ENCODE measurements around the gene OR52E8.

OR52E8 gene

DNA sequence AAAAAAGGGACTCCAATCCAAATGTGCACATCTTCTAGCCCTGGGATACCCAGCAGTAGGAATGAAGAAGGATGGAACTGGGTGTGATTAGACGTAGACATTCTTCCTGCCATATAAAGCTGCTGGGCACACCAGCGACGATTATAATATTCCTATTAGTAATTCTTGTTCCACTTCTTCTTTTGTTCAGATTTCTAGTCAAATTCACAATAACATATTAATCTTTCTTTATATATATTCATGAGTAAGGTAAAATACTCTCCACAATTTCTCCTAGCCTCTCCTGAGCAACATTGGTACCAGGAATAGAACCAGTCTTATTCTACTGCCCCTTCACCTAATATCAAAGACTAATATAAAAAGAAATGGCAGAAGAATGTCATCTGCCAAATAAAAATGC is at the start of gene OR52E8:
TSS of gene OR52E8 (minus strand) at position 101 of the 400 bp plus-strand sequence. CDS start at position 101, 0 bp downstream.
- Mint-ChIP-seq H3K27me3 (peaks cover 27% of the 10 kb centered on the region), H3K9me3 (peaks cover 4% of the 10 kb centered on the region), H3K36me3 (ENCODE audit: low read depth) (no peaks in the 10 kb centered on the region), H3K4me3 (no peak within 1 kb of the TSS), H3K27ac (no peak within 1 kb of the TSS), H3K4me1 (ENCODE audit: low read depth) (no peaks in the 10 kb centered on the region)

DNA sequence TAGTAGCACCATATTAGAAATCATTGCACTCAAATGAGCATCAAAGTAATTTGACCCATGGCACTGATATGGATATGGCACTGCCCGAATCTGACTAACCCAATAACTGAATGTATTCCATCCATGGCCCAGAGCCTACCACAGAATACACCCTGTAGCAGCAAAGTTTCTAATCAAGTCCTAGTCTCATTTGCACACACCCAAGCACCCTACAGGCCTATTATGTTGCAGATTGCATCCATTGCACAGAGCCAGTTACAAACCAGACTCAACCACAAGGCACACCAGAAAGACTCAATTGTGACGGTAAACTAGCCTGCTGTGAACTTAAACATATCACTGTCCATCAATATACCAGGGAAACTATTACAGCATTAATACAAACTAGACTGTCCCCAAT is 42.0 kb upstream of the OR52E8 start:
- no peaks in the 10 kb centered on the region for H3K36me3 Mint-ChIP-seq (ENCODE audit: low read depth)
- no peak overlapping the region for H3K27ac Mint-ChIP-seq
- peaks cover 8% of the 10 kb centered on the region for H3K27me3 Mint-ChIP-seq
- no peaks in the 10 kb centered on the region for H3K9me3 Mint-ChIP-seq
- H3K4me1 Mint-ChIP-seq (ENCODE audit: low read depth), result no peaks in the 10 kb centered on the region
- no peak overlapping the region for H3K4me3 Mint-ChIP-seq

DNA sequence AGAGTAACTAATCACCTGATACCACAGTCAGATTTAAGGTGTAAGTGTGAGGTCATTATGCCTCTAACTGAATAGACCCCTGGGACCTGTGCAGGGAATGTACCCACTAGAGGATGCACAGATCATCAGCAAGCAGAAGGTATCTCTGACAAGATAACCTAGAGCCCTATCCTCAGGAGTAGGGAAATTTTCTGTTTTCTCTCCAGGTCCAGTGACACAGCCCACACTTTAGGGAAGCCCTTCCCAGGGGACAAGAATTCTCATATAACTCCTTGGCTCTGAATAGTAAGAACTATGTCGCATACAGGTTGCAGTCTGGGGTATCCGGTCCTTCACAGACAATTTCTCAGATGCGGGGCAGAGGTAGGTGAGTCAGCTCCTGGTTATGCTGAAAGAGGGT is 35.4 kb upstream of the OR52E8 start, which contains the start of gene OR52E5:
TSS of gene OR52E5 (plus strand) at position 301 of the 400 bp plus-strand sequence. CDS start 7,569 bp downstream, outside the sequence.
- H3K36me3 Mint-ChIP-seq (ENCODE audit: low read depth), result no peaks in the 10 kb centered on the region
- no peak within 1 kb of the TSS for H3K27ac Mint-ChIP-seq
- peaks cover 9% of the 10 kb centered on the region for H3K27me3 Mint-ChIP-seq
- no peak within 1 kb of the TSS for H3K4me3 Mint-ChIP-seq
- no peaks in the 10 kb centered on the region for H3K4me1 Mint-ChIP-seq (ENCODE audit: low read depth)
- no peaks in the 10 kb centered on the region for H3K9me3 Mint-ChIP-seq

DNA sequence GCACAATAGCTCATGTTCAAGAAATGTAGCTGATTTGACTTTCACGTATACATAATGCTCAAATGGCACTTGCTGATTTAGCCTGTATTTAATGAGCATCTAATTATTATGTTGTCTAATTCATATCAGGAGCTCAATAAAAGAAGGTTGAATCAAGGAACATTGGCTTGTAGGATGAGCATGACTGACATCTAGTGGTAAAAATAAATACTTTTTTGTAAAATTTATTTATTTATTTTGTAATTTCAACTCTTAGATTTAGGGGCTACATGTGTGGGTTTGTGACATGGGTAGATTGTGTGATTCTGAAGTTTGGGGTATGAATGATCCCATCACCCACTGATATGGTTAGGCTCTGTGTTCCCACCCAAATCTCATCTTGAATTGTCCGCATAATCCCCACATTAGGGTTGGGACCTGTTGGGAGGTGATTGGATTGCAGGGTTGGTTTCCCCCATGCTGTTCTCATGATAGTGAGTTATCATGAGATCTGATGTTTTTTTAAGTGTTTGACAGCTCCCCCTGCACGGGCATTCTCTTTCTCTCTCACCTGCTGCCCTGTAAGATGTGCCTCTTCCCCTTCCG is 33.8 kb upstream of the OR52E8 start:
- no peak overlapping the region for H3K27ac Mint-ChIP-seq

DNA sequence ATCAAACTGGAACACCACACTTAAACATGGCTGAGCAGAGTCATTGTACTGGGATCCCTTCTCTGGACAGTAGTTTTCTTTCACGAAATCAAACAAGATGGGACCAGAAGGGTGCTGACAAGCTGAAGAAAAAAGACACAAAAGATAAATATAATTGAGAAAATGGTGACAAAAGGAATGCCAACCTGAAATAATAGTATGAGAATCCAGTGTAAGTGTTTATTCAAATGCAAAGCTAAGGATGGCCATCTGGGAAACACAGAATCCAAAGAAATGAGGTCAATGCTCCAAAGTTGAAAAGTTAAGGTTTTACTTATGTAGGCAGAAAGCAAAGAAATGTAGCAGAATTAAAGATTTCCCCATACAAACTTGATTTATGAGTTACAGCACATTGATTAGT is 30.2 kb upstream of the OR52E8 start:
- no peak overlapping the region for H3K4me3 Mint-ChIP-seq
- no peaks in the 10 kb centered on the region for H3K36me3 Mint-ChIP-seq (ENCODE audit: low read depth)
- H3K9me3 Mint-ChIP-seq, result no peaks in the 10 kb centered on the region
- H3K4me1 Mint-ChIP-seq (ENCODE audit: low read depth), result no peaks in the 10 kb centered on the region
- H3K27me3 Mint-ChIP-seq, result no peaks in the 10 kb centered on the region
- H3K27ac Mint-ChIP-seq, result no peak overlapping the region

More for the DNA sequence above, 33.8 kb upstream of the OR52E8 start:
- no peaks in the 10 kb centered on the region for H3K4me1 Mint-ChIP-seq (ENCODE audit: low read depth)
- no peak overlapping the region for H3K4me3 Mint-ChIP-seq
- H3K36me3 Mint-ChIP-seq (ENCODE audit: low read depth), result no peaks in the 10 kb centered on the region
- H3K27me3 Mint-ChIP-seq, result peaks cover 9% of the 10 kb centered on the region
- H3K9me3 Mint-ChIP-seq, result no peaks in the 10 kb centered on the region

DNA sequence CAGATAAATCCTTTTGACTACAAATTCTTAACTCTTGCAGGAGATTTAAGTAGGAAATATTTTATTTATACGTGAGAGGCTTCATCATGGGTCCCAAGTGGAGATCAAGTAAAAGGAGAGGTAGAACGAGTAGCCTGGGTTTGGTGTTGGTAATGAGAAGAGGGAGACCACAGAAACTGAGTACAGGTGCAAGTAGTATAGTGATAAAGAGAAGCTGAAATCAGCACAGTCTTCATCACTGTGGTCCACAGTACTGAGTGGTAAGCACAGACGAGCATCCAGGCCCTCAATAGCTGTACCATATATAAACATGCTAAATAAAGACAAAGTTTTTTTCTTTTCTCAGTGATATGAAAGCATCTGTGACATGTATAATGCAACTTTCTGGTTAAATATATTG is 29.7 kb upstream of the OR52E8 start:
- Mint-ChIP-seq H3K27ac (no peak overlapping the region), H3K9me3 (no peaks in the 10 kb centered on the region), H3K4me1 (ENCODE audit: low read depth) (no peaks in the 10 kb centered on the region), H3K4me3 (no peak overlapping the region), H3K36me3 (ENCODE audit: low read depth) (no peaks in the 10 kb centered on the region), H3K27me3 (no peaks in the 10 kb centered on the region)

DNA sequence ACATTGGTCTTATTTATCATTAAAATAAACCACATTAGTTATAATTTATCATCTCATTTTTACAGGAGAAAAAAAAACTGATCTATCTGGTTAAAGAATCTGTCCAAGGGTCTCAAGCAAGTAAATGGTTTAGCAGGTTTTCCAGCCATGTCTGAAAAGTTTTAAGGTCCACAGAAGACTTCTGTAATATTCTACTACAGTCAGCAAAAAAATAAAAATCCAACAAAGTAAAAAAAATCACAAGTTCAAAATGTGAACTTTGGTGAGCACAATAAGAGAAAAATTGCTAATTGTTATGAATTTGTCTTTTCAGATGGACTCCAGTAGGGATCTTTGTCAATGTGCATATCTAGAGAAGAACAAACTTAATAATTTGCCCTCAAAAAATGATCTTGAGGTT is 24.3 kb upstream of the OR52E8 start:
- peaks cover 5% of the 10 kb centered on the region for H3K27me3 Mint-ChIP-seq
- H3K4me3 Mint-ChIP-seq, result no peak overlapping the region
- H3K27ac Mint-ChIP-seq, result no peak overlapping the region
- H3K9me3 Mint-ChIP-seq, result no peaks in the 10 kb centered on the region
- H3K4me1 Mint-ChIP-seq (ENCODE audit: low read depth), result no peaks in the 10 kb centered on the region
- no peaks in the 10 kb centered on the region for H3K36me3 Mint-ChIP-seq (ENCODE audit: low read depth)

DNA sequence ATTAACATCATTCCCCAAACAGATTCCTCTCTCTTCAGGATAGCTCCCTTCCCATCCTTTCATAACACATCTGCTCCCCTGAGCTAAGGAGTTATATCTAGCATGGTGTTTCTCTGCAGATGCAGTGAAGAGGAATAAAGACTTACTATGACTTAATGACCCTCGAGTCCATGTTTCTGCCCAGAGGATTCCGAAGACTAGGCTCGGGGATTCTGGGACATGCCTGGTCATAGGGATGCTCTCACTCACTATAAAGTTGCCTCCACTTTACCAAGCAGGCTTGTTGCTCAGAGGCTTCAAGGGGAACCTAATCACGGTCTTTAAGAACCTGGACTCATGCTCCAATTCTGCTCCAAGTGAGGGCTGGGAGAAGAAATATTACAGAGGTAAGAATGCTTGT is 22.8 kb upstream of the OR52E8 start, which contains the start of gene OR52E4:
TSS of gene OR52E4 (plus strand) at position 301 of the 400 bp plus-strand sequence. CDS start 3,664 bp downstream, outside the sequence.
- Mint-ChIP-seq H3K27me3 (peaks cover 5% of the 10 kb centered on the region), H3K4me1 (ENCODE audit: low read depth) (no peaks in the 10 kb centered on the region), H3K9me3 (no peaks in the 10 kb centered on the region), H3K36me3 (ENCODE audit: low read depth) (no peaks in the 10 kb centered on the region), H3K27ac (no peak within 1 kb of the TSS), H3K4me3 (no peak within 1 kb of the TSS)

DNA sequence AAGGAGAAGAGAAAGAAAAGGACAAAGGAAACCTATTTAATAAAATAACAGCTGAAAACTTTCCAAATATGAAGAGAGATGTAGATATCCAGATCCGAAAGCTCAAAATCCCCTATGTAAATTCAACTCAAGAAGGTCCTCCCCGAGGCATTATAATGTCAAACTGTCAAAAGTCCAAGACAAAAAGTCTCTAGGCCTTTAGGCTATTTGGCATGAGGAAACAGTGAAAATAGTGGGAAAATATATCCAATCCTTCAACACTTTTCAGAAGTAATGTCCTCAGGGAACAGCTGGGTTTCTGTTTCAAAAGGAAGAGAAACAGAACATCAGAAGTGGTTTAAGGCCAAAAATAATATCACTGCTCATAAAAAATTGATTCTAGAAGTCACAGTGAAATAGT is 21.1 kb upstream of the OR52E8 start:
- H3K36me3 Mint-ChIP-seq (ENCODE audit: low read depth), result no peaks in the 10 kb centered on the region
- no peak overlapping the region for H3K27ac Mint-ChIP-seq
- H3K27me3 Mint-ChIP-seq, result peaks cover 5% of the 10 kb centered on the region
- H3K9me3 Mint-ChIP-seq, result no peaks in the 10 kb centered on the region
- H3K4me1 Mint-ChIP-seq (ENCODE audit: low read depth), result no peaks in the 10 kb centered on the region
- H3K4me3 Mint-ChIP-seq, result no peak overlapping the region

DNA sequence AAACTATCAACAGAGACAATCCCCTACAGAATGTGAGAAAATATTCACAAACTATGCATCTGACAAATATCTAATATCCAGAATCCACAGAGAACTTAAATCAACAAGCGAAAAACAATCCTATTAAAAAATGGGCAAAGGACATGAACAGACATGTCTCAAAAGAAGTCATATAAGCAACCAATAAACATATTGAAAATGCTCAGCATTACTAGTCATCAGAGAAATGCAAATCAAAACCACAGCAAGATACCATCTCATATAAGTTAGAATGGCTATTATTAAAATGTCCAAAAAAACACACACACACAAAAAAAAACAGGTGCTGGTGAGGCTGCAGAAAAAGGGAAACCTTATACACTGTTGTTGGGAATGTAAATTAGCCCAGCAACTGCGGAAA is 8.3 kb upstream of the OR52E8 start:
- Mint-ChIP-seq H3K4me1 (ENCODE audit: low read depth) (no peaks in the 10 kb centered on the region), H3K36me3 (ENCODE audit: low read depth) (no peaks in the 10 kb centered on the region), H3K9me3 (no peaks in the 10 kb centered on the region), H3K27ac (no peak overlapping the region), H3K4me3 (no peak overlapping the region), H3K27me3 (peaks cover 18% of the 10 kb centered on the region)

DNA sequence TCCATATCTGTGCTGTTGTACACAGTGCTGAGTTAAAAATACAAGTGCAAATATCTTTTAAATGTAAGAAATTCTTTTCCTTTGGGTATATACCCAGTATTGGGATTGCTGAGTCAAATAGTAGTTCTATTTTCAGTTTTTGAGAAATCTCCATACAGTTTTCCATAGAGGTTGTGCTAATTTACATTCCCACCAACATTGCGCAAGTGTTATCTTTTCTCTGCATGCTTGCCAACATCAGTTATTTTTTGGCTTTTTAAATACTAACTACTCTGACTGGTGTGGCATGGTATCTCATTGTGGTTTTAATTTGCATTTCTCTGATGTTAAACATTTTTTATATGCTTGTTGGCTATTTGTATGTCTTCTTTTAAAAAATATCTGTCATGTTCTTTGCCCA is 6.5 kb downstream of the OR52E8 start:
- Mint-ChIP-seq H3K27ac (no peak overlapping the region), H3K36me3 (ENCODE audit: low read depth) (no peaks in the 10 kb centered on the region), H3K9me3 (peaks cover 4% of the 10 kb centered on the region), H3K4me3 (no peak overlapping the region), H3K4me1 (ENCODE audit: low read depth) (no peaks in the 10 kb centered on the region), H3K27me3 (peaks cover 26% of the 10 kb centered on the region)

DNA sequence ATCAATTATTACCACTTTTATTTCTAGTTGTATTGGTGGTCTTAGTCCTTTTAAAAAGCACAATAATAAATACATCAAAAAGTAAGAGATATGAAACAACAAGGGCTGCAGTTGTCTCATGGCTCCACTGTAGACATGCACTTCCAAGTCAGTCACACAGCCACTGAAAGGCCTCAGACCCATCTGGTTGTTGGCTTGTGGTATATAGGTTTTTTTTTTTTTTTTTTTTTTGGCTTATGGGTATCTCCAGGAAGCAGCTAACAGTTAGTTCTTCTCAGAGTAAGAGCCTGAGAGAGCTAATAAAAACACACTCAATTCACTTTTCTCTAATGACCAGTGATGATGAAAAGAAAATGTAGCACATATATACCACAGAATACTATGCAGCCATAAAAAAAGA is 9.8 kb downstream of the OR52E8 start:
- no peak overlapping the region for H3K4me3 Mint-ChIP-seq
- peaks cover 7% of the 10 kb centered on the region for H3K27me3 Mint-ChIP-seq
- no peaks in the 10 kb centered on the region for H3K9me3 Mint-ChIP-seq
- H3K4me1 Mint-ChIP-seq (ENCODE audit: low read depth), result no peaks in the 10 kb centered on the region
- no peaks in the 10 kb centered on the region for H3K36me3 Mint-ChIP-seq (ENCODE audit: low read depth)
- no peak overlapping the region for H3K27ac Mint-ChIP-seq

DNA sequence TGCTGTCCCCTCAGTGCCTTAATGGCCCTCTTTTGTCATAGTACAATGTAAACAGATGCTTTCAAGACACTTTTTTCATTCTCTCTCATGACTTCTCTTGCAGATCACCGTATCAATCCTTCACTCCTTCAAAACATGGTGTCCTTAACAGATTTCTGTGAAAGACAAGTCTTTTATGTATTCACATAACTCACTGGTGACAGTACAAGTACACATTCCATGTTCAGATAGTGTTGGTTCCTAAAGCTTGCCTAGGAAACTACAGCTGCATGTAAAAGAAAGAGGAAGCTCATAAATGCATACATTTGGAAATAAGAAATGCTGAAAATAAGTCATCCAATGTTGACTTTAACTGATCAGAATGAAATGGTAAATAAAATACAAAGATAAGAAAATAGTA is 10.8 kb downstream of the OR52E8 start:
- peaks cover 4% of the 10 kb centered on the region for H3K27me3 Mint-ChIP-seq
- no peaks in the 10 kb centered on the region for H3K9me3 Mint-ChIP-seq
- H3K36me3 Mint-ChIP-seq (ENCODE audit: low read depth), result no peaks in the 10 kb centered on the region
- no peak overlapping the region for H3K27ac Mint-ChIP-seq
- no peak overlapping the region for H3K4me3 Mint-ChIP-seq
- no peaks in the 10 kb centered on the region for H3K4me1 Mint-ChIP-seq (ENCODE audit: low read depth)

DNA sequence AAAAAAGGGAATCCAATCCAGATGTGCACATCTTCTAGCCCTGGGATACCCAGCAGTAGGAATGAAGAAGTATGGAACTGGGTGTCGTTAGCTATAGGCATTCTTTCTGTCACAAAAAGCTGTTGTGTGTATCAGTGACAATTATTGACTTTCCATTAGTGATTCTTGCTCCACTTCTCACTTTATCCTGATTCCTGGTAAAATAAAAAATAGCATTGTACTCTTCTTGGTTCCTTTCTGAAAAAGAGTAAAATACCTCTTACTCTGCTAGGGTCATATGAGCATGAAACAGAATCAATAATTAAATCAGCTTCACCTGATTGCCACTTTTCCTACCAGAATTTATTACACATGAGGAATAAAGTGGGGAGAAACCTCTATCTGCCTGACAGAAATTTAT is 15.7 kb downstream of the OR52E8 start, which contains the start of gene OR52E6:
TSS of gene OR52E6 (minus strand) at position 101 of the 400 bp plus-strand sequence. CDS start at position 101, 0 bp downstream.
- Mint-ChIP-seq H3K36me3 (ENCODE audit: low read depth) (no peaks in the 10 kb centered on the region), H3K4me1 (ENCODE audit: low read depth) (no peaks in the 10 kb centered on the region), H3K27me3 (peaks cover 30% of the 10 kb centered on the region), H3K9me3 (no peaks in the 10 kb centered on the region), H3K4me3 (no peak within 1 kb of the TSS), H3K27ac (no peak within 1 kb of the TSS)

DNA sequence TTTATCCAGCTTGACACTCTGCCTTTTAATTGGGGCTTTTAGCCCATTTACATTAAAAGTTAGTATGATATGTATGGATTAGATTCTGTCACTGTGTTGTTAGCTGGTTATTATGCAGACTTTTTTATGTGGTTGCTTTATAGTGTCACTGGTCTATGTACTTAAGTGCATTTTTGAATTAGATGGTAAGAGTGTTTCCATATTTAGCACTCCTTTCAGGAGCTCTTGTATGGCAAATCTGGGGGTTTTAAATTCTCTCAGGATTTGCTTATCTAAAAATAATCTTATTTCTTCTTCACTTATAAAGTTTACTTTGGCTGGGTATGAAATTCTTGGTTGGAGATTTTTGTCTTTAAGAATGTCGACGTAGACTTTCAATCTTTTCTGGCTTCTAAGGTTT is 19.8 kb downstream of the OR52E8 start:
- Mint-ChIP-seq H3K27me3 (peaks cover 28% of the 10 kb centered on the region), H3K4me3 (no peak overlapping the region), H3K4me1 (ENCODE audit: low read depth) (no peaks in the 10 kb centered on the region), H3K36me3 (ENCODE audit: low read depth) (no peaks in the 10 kb centered on the region), H3K27ac (no peak overlapping the region), H3K9me3 (no peaks in the 10 kb centered on the region)

DNA sequence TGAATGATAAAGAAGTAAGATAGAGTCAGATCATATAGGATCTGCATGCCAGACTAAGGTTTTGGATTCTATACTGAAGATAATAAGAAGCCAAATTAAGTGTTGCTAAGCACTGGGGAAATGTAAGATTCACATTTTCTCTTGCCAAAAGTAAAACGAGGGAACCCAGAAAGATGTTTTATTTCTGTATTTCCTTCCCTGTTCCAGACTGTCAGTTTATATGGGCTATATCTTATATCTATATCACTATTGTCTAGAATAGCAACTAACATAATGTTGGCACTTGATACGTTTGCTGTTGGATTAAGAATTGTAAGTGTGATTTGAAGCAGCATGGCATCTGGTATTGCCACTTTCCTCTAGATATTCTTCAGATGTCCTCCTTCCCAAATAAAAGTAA is 24.0 kb downstream of the OR52E8 start:
- H3K27me3 Mint-ChIP-seq, result peaks cover 20% of the 10 kb centered on the region
- no peaks in the 10 kb centered on the region for H3K36me3 Mint-ChIP-seq (ENCODE audit: low read depth)
- H3K27ac Mint-ChIP-seq, result no peak overlapping the region
- H3K4me1 Mint-ChIP-seq (ENCODE audit: low read depth), result no peaks in the 10 kb centered on the region
- H3K9me3 Mint-ChIP-seq, result no peaks in the 10 kb centered on the region
- no peak overlapping the region for H3K4me3 Mint-ChIP-seq
